SK-N-SH treated with all-trans-retinoic acid at 6 μM for 48 hours (cell line): ENCODE data around the gene MCM9.

Experiments
- ATAC-seq: fragments of 200-7000 bp; cut with Tn5 transposase; 3 replicates; pipeline ENCODE4 v1.9.1; 2020; ENCODE audit warnings: mild to moderate bottlenecking, moderate library complexity
- ARNTL ChIP-seq: fragments of 450-650 bp; formaldehyde crosslinking; IDR thresholded peaks from 2 replicates; pipeline ENCODE4 v1.5.0; 2020; ENCODE audit warnings: low read depth, mild to moderate bottlenecking, moderate library complexity, borderline replicate concordance
- BACH2 ChIP-seq: fragments of 250-450 bp; sonication (Bioruptor Pico); IDR thresholded peaks from 2 replicates; pipeline ENCODE4 v1.9.0; 2021; ENCODE audit warnings: mild to moderate bottlenecking, borderline replicate concordance
- CSDC2 ChIP-seq: fragments of 250-450 bp; sonication (Bioruptor Pico); IDR thresholded peaks from 2 replicates; pipeline ENCODE4 v1.5.0; 2020; ENCODE audit warnings: mild to moderate bottlenecking, moderate library complexity
- GLIS3 ChIP-seq: fragments of 250-450 bp; sonication (Bioruptor Pico); IDR thresholded peaks from 2 replicates; pipeline ENCODE4 v1.5.0; 2020; ENCODE audit warnings: mild to moderate bottlenecking, moderate library complexity
- ISL1 ChIP-seq: fragments of 250-450 bp; sonication (Bioruptor Pico); IDR thresholded peaks from 2 replicates; pipeline ENCODE4 v2.1.2; 2022; ENCODE audit warnings: mild to moderate bottlenecking, moderate library complexity
- PPARA ChIP-seq: fragments of 250-450 bp; sonication (Bioruptor Pico); IDR thresholded peaks from 2 replicates; pipeline ENCODE4 v1.5.0; 2020; ENCODE audit warnings: mild to moderate bottlenecking, borderline replicate concordance
- SNAI2 ChIP-seq: fragments of 250-450 bp; sonication (Bioruptor Pico); IDR thresholded peaks from 2 replicates; pipeline ENCODE4 v1.5.0; 2020; ENCODE audit warnings: mild to moderate bottlenecking, moderate library complexity
- TCF4 ChIP-seq: fragments of 250-450 bp; sonication (Bioruptor Pico); IDR thresholded peaks from 2 replicates; pipeline ENCODE4 v1.8.0; 2021; ENCODE audit warnings: mild to moderate bottlenecking, moderate library complexity, borderline replicate concordance
- TOX ChIP-seq: fragments of 250-450 bp; sonication (Bioruptor Pico); IDR thresholded peaks from 2 replicates; pipeline ENCODE4 v1.8.0; 2021; ENCODE audit warnings: mild to moderate bottlenecking, moderate library complexity, borderline replicate concordance
- ZC3H10 ChIP-seq: fragments of 250-450 bp; sonication (Bioruptor Pico); IDR thresholded peaks from 2 replicates; pipeline ENCODE4 v1.5.1; 2021; ENCODE audit warnings: mild to moderate bottlenecking, moderate library complexity
- ZFP3 ChIP-seq: fragments of 250-450 bp; sonication (Bioruptor Pico); IDR thresholded peaks from 2 replicates; pipeline ENCODE4 v1.5.0; 2020; ENCODE audit warnings: mild to moderate bottlenecking, moderate library complexity
- ZFP30 ChIP-seq: fragments of 450-650 bp; formaldehyde crosslinking; IDR thresholded peaks from 2 replicates; pipeline ENCODE4 v1.5.0; 2022; ENCODE audit warnings: mild to moderate bottlenecking, moderate library complexity
- ZNF565 ChIP-seq: fragments of 450-650 bp; formaldehyde crosslinking; conservative IDR thresholded peaks from 2 replicates; pipeline ENCODE4 v1.5.0; 2020; ENCODE audit warnings: low read depth, mild to moderate bottlenecking, moderate library complexity
- ZNF70 ChIP-seq: fragments of 450-650 bp; formaldehyde crosslinking; IDR thresholded peaks from 2 replicates; pipeline ENCODE4 v1.5.0; 2020; ENCODE audit warnings: mild to moderate bottlenecking, moderate library complexity
- ZNF8 ChIP-seq: fragments of 450-650 bp; formaldehyde crosslinking; IDR thresholded peaks from 2 replicates; pipeline ENCODE4 v1.5.0; 2020; ENCODE audit warnings: mild to moderate bottlenecking, moderate library complexity
- TF ChIP-seq, protein P1 (sequence below): fragments of 250-450 bp; sonication (Bioruptor Pico); IDR thresholded peaks from 2 replicates; pipeline ENCODE4 v1.5.1; 2021; ENCODE audit warnings: mild to moderate bottlenecking, moderate library complexity
- TF ChIP-seq, protein P2 (sequence below): fragments of 250-450 bp; sonication (Bioruptor Pico); IDR thresholded peaks from 2 replicates; pipeline ENCODE4 v1.8.0; 2020; ENCODE audit warnings: mild to moderate bottlenecking, moderate library complexity, borderline replicate concordance
- TF ChIP-seq, protein P3 (sequence below): fragments of 250-450 bp; sonication (Bioruptor Pico); IDR thresholded peaks from 2 replicates; pipeline ENCODE4 v1.8.0; 2021; ENCODE audit warnings: low read depth, mild to moderate bottlenecking, moderate library complexity, borderline replicate concordance

MCM9 gene

DNA sequence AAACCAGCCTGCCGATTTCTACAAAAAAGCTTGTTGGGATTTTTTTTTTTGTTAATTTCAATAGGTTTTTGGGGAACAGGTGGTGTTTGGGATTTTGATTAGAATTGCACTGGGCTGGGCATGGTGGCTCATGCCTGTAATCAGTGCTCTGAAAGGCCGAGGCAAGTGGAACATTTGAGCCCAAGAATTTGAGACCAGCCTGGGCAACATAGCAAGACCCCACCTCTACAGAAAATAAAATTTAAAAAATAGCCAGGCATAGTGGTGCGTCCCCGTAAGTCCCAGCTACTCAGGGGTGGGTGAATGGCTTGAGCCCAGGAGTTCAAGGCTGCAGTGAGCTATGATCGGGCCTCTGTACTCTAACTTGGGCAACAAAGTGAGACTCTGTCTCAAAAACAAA, 81.6 kb downstream of the MCM9 start:
- no peak for ATAC-seq
- TF ChIP-seq ZNF70 (CRISPR knock-in tag) = no peak
- no peak for TF ChIP-seq ZNF8 (CRISPR knock-in tag)
- TF ChIP-seq, protein P1, sequence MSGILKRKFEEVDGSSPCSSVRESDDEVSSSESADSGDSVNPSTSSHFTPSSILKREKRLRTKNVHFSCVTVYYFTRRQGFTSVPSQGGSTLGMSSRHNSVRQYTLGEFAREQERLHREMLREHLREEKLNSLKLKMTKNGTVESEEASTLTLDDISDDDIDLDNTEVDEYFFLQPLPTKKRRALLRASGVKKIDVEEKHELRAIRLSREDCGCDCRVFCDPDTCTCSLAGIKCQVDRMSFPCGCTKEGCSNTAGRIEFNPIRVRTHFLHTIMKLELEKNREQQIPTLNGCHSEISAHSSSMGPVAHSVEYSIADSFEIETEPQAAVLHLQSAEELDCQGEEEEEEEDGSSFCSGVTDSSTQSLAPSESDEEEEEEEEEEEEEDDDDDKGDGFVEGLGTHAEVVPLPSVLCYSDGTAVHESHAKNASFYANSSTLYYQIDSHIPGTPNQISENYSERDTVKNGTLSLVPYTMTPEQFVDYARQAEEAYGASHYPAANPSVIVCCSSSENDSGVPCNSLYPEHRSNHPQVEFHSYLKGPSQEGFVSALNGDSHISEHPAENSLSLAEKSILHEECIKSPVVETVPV (CRISPR knock-in tag) = no peak
- TF ChIP-seq ISL1 (CRISPR knock-in tag) = no peak

DNA sequence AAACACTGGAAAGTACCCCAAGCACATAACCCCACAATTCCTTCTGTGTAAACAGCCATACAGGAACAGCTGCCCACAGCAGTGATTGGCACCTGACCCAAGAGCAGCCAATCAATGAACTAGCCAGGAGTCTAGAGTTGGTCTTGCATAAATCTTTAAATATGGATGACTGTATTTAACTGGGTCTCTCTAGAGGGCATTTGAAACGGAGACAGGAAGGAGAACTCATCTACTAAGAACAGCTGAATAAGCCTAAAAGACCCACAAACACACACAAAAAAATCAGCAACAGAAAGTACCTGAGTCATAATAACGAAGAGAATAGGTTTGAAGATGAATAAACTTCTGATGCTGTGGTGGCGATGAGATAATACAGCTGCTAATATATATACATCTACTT, 90.0 kb downstream of the MCM9 start:
- no peak for ATAC-seq
- no peak for TF ChIP-seq ZFP3 (CRISPR knock-in tag)
- TF ChIP-seq, protein P2, sequence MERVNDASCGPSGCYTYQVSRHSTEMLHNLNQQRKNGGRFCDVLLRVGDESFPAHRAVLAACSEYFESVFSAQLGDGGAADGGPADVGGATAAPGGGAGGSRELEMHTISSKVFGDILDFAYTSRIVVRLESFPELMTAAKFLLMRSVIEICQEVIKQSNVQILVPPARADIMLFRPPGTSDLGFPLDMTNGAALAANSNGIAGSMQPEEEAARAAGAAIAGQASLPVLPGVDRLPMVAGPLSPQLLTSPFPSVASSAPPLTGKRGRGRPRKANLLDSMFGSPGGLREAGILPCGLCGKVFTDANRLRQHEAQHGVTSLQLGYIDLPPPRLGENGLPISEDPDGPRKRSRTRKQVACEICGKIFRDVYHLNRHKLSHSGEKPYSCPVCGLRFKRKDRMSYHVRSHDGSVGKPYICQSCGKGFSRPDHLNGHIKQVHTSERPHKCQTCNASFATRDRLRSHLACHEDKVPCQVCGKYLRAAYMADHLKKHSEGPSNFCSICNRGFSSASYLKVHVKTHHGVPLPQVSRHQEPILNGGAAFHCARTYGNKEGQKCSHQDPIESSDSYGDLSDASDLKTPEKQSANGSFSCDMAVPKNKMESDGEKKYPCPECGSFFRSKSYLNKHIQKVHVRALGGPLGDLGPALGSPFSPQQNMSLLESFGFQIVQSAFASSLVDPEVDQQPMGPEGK (CRISPR knock-in tag) = no peak
- TF ChIP-seq ZC3H10 (CRISPR knock-in tag) = no peak

DNA sequence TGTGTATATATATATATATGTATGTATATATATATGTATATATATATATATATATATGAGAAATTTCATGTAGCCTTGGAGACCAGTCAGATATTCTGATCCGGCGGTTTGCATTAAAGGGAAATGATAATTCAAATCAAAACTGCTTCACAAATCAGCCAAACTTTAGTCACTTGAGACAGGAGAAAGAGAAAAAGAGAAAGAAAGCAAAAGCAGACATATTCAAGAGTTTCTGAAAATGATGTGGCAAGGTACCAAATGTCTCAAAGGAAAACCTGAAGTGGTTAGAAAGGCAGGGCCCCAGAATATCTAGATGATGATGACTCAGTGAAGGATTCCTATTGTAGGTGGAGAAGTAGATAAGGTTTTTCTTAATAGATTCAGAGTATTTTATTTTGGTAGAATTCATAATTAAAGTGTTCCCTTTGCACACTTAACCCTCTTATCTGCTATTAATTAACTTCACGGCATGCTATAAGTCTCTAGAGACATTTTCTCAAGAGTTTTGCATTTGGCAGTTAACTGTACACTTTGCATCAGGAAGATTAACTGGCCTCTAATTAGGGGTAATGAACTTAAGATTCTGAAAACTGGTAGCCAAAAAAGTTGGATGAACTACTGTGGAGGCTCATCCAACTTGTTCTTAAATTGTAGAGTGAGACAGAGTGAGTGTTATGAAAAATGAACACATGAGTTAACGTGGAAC, 91.1 kb downstream of the MCM9 start:
- ATAC-seq = no peak
- TF ChIP-seq ZNF70 (CRISPR knock-in tag) (no peak), ARNTL (CRISPR knock-in tag) (no peak), ZFP30 (CRISPR knock-in tag) (no peak), ZNF565 (no peak), SNAI2 (CRISPR knock-in tag) (no peak), ZC3H10 (CRISPR knock-in tag) (no peak), CSDC2 (CRISPR knock-in tag) (no peak), GLIS3 (CRISPR knock-in tag) (no peak), BACH2 (CRISPR knock-in tag) (no peak), ISL1 (CRISPR knock-in tag) (no peak), TOX (CRISPR knock-in tag) (no peak), ZFP3 (CRISPR knock-in tag) (no peak), PPARA (CRISPR knock-in tag) (no peak)
- TF ChIP-seq, protein P3, sequence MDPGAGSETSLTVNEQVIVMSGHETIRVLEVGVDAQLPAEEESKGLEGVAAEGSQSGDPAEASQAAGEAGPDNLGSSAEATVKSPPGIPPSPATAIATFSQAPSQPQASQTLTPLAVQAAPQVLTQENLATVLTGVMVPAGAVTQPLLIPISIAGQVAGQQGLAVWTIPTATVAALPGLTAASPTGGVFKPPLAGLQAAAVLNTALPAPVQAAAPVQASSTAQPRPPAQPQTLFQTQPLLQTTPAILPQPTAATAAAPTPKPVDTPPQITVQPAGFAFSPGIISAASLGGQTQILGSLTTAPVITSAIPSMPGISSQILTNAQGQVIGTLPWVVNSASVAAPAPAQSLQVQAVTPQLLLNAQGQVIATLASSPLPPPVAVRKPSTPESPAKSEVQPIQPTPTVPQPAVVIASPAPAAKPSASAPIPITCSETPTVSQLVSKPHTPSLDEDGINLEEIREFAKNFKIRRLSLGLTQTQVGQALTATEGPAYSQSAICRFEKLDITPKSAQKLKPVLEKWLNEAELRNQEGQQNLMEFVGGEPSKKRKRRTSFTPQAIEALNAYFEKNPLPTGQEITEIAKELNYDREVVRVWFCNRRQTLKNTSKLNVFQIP = no peak
- TF ChIP-seq, protein P1 (CRISPR knock-in tag) = no peak
- TF ChIP-seq, protein P2 (CRISPR knock-in tag) = no peak

DNA sequence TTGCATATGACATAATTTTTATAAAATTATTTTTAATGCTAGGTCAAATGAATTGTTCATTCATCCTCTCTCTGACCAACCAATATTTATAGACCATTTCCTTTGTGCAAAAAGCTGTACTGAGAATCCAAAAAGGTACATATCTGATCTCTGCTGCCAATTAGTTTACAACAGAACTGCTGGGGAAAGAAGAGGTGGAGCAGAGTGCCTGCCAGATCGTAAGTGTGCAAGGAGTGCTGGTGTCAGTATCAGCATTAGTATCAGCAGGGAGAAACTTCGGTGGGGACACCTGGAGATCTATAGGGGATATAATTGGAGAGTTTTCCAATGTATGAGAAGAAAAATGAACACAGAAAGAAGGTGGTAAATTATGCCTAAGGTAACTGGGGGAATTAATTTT, 104.3 kb downstream of the MCM9 start:
- TF ChIP-seq ZFP3 (CRISPR knock-in tag) = no peak
- 0 out of 2 replicates have a peak, but pooled peaks have one; percentile 18 for TF ChIP-seq TCF4
- ATAC-seq = no peak
